CD14-positive monocyte (primary cell): ENCODE results near the gene PRSS22. TPM values are rescaled to one million over a fixed set of nuclear protein-coding genes. Genes with fewer than 3 reads are reported as not detected.

Experiments used
- DNase-seq, 3 donors: peaks; one replicate each; pipeline ENCODE4 v3.0.0-alpha.2; 2011 to 2022
- H2AFZ ChIP-seq: 2 replicates; pipeline ENCODE4 v1.6.0; 2012; ENCODE audit warnings: mild to moderate bottlenecking, low read depth, low read length, inconsistent platforms; ENCODE audit not compliant: insufficient read depth, poor library complexity, severe bottlenecking
- H3K27ac ChIP-seq, 2 donors: 1 replicate in 1 of 2; 2 replicates in 1 of 2; pipeline ENCODE4 v1.5.1; 2012 to 2013; ENCODE audit warnings: low read length in 2 of 2, control low read depth in 1 of 2, inconsistent platforms in 1 of 2, low read depth in 1 of 2, mild to moderate bottlenecking in 1 of 2
- H3K27me3 ChIP-seq, 2 donors: one replicate each; pipeline versions ENCODE4 v1.6.0 to v1.6.1; 2011 to 2013; ENCODE audit warnings: low read length in 2 of 2; ENCODE audit not compliant: control insufficient read depth in 2 of 2, insufficient read depth in 2 of 2
- H3K36me3 ChIP-seq, 2 donors: replicated peaks in 1 of 2; 1 replicate in 1 of 2; 2 replicates in 1 of 2; pipeline versions ENCODE4 v1.5.1 to v1.6.1; 2012 to 2013; ENCODE audit warnings: low read length in 2 of 2, control low read depth in 1 of 2, inconsistent platforms in 1 of 2, mild to moderate bottlenecking in 1 of 2; ENCODE audit not compliant: insufficient read depth in 2 of 2, control insufficient read depth in 1 of 2
- H3K4me1 ChIP-seq, 2 donors: 1 replicate in 1 of 2; 2 replicates in 1 of 2; pipeline versions ENCODE4 v1.5.1 to v1.6.1; 2012 to 2013; ENCODE audit warnings: low read length in 2 of 2, control low read depth in 1 of 2, inconsistent platforms in 1 of 2, mild to moderate bottlenecking in 1 of 2, moderate library complexity in 1 of 2; ENCODE audit not compliant: insufficient read depth in 2 of 2, control insufficient read depth in 1 of 2
- H3K4me2 ChIP-seq: replicated peaks from 2 replicates; pipeline ENCODE3; 2012; ENCODE audit warnings: low read length, moderate library complexity, mild to moderate bottlenecking; ENCODE audit not compliant: poor library complexity, severe bottlenecking; ENCODE audit errors: extremely low read depth
- H3K4me3 ChIP-seq, 3 experiments: fragments of 200-600 bp in 1 of 3; sonication (generic) in 1 of 3; replicated peaks in 1 of 3; 1 replicate in 2 of 3; 2 replicates in 1 of 3; pipeline ENCODE4 v1.5.1; 2011 to 2013; ENCODE audit warnings: low read length in 3 of 3, mild to moderate bottlenecking in 3 of 3, control low read depth in 2 of 3, low read depth in 2 of 3, inconsistent platforms in 1 of 3, moderate library complexity in 1 of 3
- H3K79me2 ChIP-seq: 2 replicates; pipeline ENCODE4 v1.6.0; 2012; ENCODE audit warnings: mild to moderate bottlenecking, control low read depth, inconsistent platforms, low read length, moderate library complexity; ENCODE audit not compliant: insufficient read depth
- H3K9ac ChIP-seq: 2 replicates; pipeline ENCODE4 v1.6.0; 2017; ENCODE audit warnings: low read length, mild to moderate bottlenecking; ENCODE audit not compliant: insufficient read depth, poor library complexity, severe bottlenecking
- H3K9me3 ChIP-seq, 2 donors: replicated peaks in 1 of 2; 1 replicate in 1 of 2; 2 replicates in 1 of 2; pipeline versions ENCODE4 v1.5.1 to v1.6.1; 2012 to 2013; ENCODE audit warnings: low read length in 2 of 2, control low read depth in 1 of 2; ENCODE audit not compliant: control insufficient read depth in 1 of 2, insufficient read depth in 1 of 2
- H4K20me1 ChIP-seq: 2 replicates; pipeline ENCODE4 v1.6.0; 2012; ENCODE audit warnings: mild to moderate bottlenecking, low read length, control low read depth, moderate library complexity; ENCODE audit not compliant: insufficient read depth
- H3K27ac Mint-ChIP-seq, 7 donors: one replicate each; pipeline ENCODE4 v1.8.0; 2020; ENCODE audit warnings: mild to moderate bottlenecking in 7 of 7, mixed read lengths in 7 of 7, moderate library complexity in 6 of 7, inconsistent platforms in 2 of 7
- H3K27me3 Mint-ChIP-seq, 3 donors: one replicate each; pipeline ENCODE4 v1.8.0; 2021 to 2022; ENCODE audit warnings: low read depth in 3 of 3, mild to moderate bottlenecking in 3 of 3, mixed read lengths in 3 of 3, moderate library complexity in 3 of 3, inconsistent platforms in 1 of 3
- H3K36me3 Mint-ChIP-seq, 2 donors: one replicate each; pipeline ENCODE4 v1.8.0; 2020; ENCODE audit warnings: mixed read lengths in 2 of 2, inconsistent platforms in 1 of 2, mild to moderate bottlenecking in 1 of 2
- H3K4me1 Mint-ChIP-seq: one replicate; pipeline ENCODE4 v1.8.0; 2020; ENCODE audit warnings: mild to moderate bottlenecking, mixed read lengths
- H3K4me3 Mint-ChIP-seq, 2 donors: one replicate each; pipeline ENCODE4 v1.8.0; 2020; ENCODE audit warnings: mild to moderate bottlenecking in 2 of 2, mixed read lengths in 2 of 2, moderate library complexity in 1 of 2
- H3K9me3 Mint-ChIP-seq, 7 donors: one replicate each; pipeline ENCODE4 v1.8.0; 2020 to 2022; ENCODE audit warnings: mixed read lengths in 7 of 7, mild to moderate bottlenecking in 6 of 7, moderate library complexity in 6 of 7, inconsistent platforms in 2 of 7
- WGBS: methylation state at CpG from one replicate; pipeline ENCODE4 v1.1.5; 2013; ENCODE audit warnings: missing lambda C conversion rate; ENCODE audit not compliant: insufficient coverage; 5-methylcytosine and 5-hydroxymethylcytosine counted together
- intact Hi-C, 2 donors: fragments of 100-400 bp; cut with micrococcal nuclease; formaldehyde crosslinking; loops; one replicate each; pipeline versions ENCODE4 v1.15.0 to v1.15.1; 2023
- polyA plus RNA-seq, 3 donors: library from polyadenylated mRNA; depleted of rRNA in 1 of 3; unstranded in 2 of 3; stranded (reverse) in 1 of 3; fragments of 300-500 nt in 2 of 3; fragments of >200 nt in 1 of 3; fragmentation: Illumina TruSeq in 2 of 3; gene quantifications; 1 replicate in 2 of 3; 2 replicates in 1 of 3; pipeline ENCODE4 v1.2.3, GENCODE V29; 2012 to 2021
- TF ChIP-seq, protein P1 (sequence below): fragments of 200-600 bp; IDR thresholded peaks from one replicate; pipeline ENCODE4 v1.8.0; 2022; ENCODE audit warnings: antibody characterized with exemption, mild to moderate bottlenecking

PRSS22 gene
- polyA plus RNA-seq, 3 donors, result not detected

DNA sequence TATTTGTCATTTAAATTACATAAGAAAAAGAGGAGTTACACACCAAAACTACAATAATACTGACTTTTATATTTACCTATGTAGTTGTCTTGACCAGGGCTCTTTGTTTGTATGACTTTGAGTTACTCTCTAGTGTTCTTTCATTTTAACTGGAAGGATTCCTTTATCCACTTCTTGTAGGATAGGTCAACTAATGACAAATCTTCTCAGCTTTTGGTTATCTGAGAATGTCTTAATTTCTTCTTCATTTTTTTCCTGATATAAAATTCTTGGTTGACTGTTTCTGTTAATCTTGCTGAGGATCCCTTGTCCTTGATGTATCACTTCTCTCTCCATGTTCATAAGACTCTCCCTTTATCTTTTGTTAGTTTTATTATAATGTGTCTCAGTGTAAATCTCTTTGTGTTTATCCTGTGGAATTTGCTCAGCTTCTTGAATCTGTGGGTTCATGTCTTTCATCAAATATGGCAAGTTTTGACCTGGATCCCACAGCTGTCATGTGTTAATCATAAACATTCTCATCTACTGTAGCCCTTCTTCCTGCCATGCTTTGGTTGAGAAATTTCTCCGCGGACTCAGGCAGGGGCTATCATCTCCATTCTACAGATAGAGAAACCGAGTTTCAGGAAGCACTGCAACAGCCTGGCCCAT is 54.3 kb downstream of the PRSS22 start:
- intact Hi-C loops, result no loop called here
- peaks cover 11% of the 10 kb centered on the region for H3K4me1 Mint-ChIP-seq
- WGBS, result no CpG with 5 or more reads among the region's 3 CpGs
- TF ChIP-seq, protein P1, sequence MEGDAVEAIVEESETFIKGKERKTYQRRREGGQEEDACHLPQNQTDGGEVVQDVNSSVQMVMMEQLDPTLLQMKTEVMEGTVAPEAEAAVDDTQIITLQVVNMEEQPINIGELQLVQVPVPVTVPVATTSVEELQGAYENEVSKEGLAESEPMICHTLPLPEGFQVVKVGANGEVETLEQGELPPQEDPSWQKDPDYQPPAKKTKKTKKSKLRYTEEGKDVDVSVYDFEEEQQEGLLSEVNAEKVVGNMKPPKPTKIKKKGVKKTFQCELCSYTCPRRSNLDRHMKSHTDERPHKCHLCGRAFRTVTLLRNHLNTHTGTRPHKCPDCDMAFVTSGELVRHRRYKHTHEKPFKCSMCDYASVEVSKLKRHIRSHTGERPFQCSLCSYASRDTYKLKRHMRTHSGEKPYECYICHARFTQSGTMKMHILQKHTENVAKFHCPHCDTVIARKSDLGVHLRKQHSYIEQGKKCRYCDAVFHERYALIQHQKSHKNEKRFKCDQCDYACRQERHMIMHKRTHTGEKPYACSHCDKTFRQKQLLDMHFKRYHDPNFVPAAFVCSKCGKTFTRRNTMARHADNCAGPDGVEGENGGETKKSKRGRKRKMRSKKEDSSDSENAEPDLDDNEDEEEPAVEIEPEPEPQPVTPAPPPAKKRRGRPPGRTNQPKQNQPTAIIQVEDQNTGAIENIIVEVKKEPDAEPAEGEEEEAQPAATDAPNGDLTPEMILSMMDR, result no peak
- Histone ChIP-seq H3K27me3 (no peaks in the 10 kb centered on the region), H3K4me3 (no peak overlapping the region), H3K4me2 (no peak overlapping the region), H3K9me3 (peaks cover 9 to 15% of the 10 kb centered on the region in 2 donors), H3K27ac (no peak overlapping the region), H3K79me2 (no peaks in the 10 kb centered on the region), H4K20me1 (no peaks in the 10 kb centered on the region), H3K4me1 (peaks cover 6 to 8% of the 10 kb centered on the region in 2 donors), H3K36me3 (no peaks in the 10 kb centered on the region), H3K9ac (no peak overlapping the region), H2AFZ (no peak overlapping the region)
- H3K27me3 Mint-ChIP-seq, result peaks cover 7 to 17% (median 11%) of the 10 kb centered on the region in 3 donors
- H3K36me3 Mint-ChIP-seq, result no peaks in the 10 kb centered on the region
- DNase-seq, result no peak
- H3K4me3 Mint-ChIP-seq, result no peak overlapping the region
- peak overlapping the region in 1 of 7 donors; percentile 1 for H3K27ac Mint-ChIP-seq
- peaks cover 12 to 20% (median 16%) of the 10 kb centered on the region in 7 donors for H3K9me3 Mint-ChIP-seq

Other genes starting within 250 kb of the PRSS22 start
- gene KCTD5, start 175.6 kb downstream of the PRSS22 start, polyA plus RNA-seq, result 10 to 100 TPM; 16.0 to 23.1 (median 21.0) TPM
- gene PRSS27, start 137.9 kb downstream of the PRSS22 start, polyA plus RNA-seq, result 1 to 10 TPM in 1 of 3 donors, not detected in 2; 1.1 TPM
- gene SRRM2, start 105.5 kb downstream of the PRSS22 start, polyA plus RNA-seq, result 1,000 to 10,000 TPM in 1 of 3 donors, 10 to 100 TPM in 2; 19.0 to 1,186 (median 31.8) TPM
- gene ELOB, start 80.9 kb downstream of the PRSS22 start, polyA plus RNA-seq, result 100 to 1,000 TPM; 150 to 405 (median 363) TPM
- gene PRSS33, start 70.6 kb downstream of the PRSS22 start, polyA plus RNA-seq, result under 1 TPM in 1 of 3 donors, not detected in 2; 0.05 TPM
- not detected for gene PRSS41, start 59.7 kb downstream of the PRSS22 start, polyA plus RNA-seq
- gene PRSS21, start 40.9 kb downstream of the PRSS22 start, polyA plus RNA-seq, result 1 to 10 TPM; 2.1 to 9.0 (median 3.1) TPM
- gene ZG16B, start 27.9 kb downstream of the PRSS22 start, polyA plus RNA-seq, result 10 to 100 TPM in 2 of 3 donors, 1 to 10 TPM in 1; 6.8 to 12.9 (median 11.0) TPM
- 10 to 100 TPM; 10.9 to 14.8 (median 12.7) TPM for gene FLYWCH2, start 25.0 kb upstream of the PRSS22 start, polyA plus RNA-seq
- gene FLYWCH1, start 53.8 kb upstream of the PRSS22 start, polyA plus RNA-seq, result 10 to 100 TPM in 1 of 3 donors, 1 to 10 TPM in 2; 5.0 to 42.7 (median 7.1) TPM
- gene KREMEN2, start 106.1 kb upstream of the PRSS22 start, polyA plus RNA-seq, result under 1 TPM in 1 of 3 donors, not detected in 2; 0.09 TPM
- gene PAQR4, start 111.2 kb upstream of the PRSS22 start, polyA plus RNA-seq, result 10 to 100 TPM in 1 of 3 donors, 1 to 10 TPM in 2; 6.3 to 14.2 (median 8.9) TPM
- gene PKMYT1, start 122.3 kb upstream of the PRSS22 start, polyA plus RNA-seq, result 1 to 10 TPM in 2 of 3 donors, under 1 TPM in 1; 0.39 to 3.2 (median 3.0) TPM
- 1 to 10 TPM in 1 of 3 donors, not detected in 2; 2.1 TPM for gene CLDN9, start 154.8 kb upstream of the PRSS22 start, polyA plus RNA-seq
- gene CLDN6, start 160.0 kb upstream of the PRSS22 start, polyA plus RNA-seq, result not detected
- 1 to 10 TPM; 2.9 to 6.2 (median 5.7) TPM for gene TNFRSF12A, start 162.2 kb upstream of the PRSS22 start, polyA plus RNA-seq
- gene HCFC1R1, start 165.8 kb upstream of the PRSS22 start, polyA plus RNA-seq, result 10 to 100 TPM; 16.7 to 27.1 (median 19.9) TPM
- gene THOC6, start 165.9 kb upstream of the PRSS22 start, polyA plus RNA-seq, result 10 to 100 TPM; 42.4 to 59.2 (median 57.7) TPM
- gene BICDL2, start 178.8 kb upstream of the PRSS22 start, polyA plus RNA-seq, result not detected
- gene MMP25, start 188.4 kb upstream of the PRSS22 start, polyA plus RNA-seq, result 10 to 100 TPM in 1 of 3 donors, 1 to 10 TPM in 1, under 1 TPM in 1; 0.71 to 26.6 (median 2.6) TPM
- gene IL32, start 207.5 kb upstream of the PRSS22 start, polyA plus RNA-seq, result 1 to 10 TPM in 2 of 3 donors, under 1 TPM in 1; 0.53 to 8.0 (median 5.6) TPM
- gene ZSCAN10, start 241.1 kb upstream of the PRSS22 start, polyA plus RNA-seq, result under 1 TPM in 1 of 3 donors, not detected in 2; 0.29 TPM